ENCODE results near the gene KPTN. TPM values are rescaled to one million over a fixed set of nuclear protein-coding genes. Genes with fewer than 3 reads are reported as not detected.
A peak's percentile ranks its signal among the peaks of the same experiment; 100 is the strongest.

KPTN gene
- total and polyA plus RNA-seq, 2 of the 13 experiments (the other 11 are each of a cell fraction or from before 2014, with no cell fraction given): 9.1 to 13.3 TPM

DNA sequence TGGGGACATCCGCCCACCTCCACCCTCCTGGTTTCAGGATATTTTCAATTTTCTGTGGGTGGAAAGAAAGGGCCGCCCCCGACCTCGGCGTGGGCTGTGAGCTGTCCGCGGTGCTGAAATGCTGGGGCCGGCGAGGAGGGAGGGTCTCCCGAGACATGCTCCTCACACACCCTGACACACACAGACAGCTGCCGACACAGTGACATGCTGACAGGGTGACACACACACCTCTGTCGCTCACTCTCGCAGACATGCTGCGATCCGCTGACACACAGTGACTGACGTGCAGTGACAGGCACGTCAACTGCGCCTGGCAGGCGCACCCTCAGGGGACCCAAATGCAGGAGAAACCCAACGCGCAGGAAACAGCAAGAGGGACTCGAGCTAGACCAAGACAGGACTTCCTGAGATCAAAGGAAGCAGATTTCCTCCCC, 39.6 kb downstream of the KPTN start (continued):
- TF ChIP-seq, protein P1, sequence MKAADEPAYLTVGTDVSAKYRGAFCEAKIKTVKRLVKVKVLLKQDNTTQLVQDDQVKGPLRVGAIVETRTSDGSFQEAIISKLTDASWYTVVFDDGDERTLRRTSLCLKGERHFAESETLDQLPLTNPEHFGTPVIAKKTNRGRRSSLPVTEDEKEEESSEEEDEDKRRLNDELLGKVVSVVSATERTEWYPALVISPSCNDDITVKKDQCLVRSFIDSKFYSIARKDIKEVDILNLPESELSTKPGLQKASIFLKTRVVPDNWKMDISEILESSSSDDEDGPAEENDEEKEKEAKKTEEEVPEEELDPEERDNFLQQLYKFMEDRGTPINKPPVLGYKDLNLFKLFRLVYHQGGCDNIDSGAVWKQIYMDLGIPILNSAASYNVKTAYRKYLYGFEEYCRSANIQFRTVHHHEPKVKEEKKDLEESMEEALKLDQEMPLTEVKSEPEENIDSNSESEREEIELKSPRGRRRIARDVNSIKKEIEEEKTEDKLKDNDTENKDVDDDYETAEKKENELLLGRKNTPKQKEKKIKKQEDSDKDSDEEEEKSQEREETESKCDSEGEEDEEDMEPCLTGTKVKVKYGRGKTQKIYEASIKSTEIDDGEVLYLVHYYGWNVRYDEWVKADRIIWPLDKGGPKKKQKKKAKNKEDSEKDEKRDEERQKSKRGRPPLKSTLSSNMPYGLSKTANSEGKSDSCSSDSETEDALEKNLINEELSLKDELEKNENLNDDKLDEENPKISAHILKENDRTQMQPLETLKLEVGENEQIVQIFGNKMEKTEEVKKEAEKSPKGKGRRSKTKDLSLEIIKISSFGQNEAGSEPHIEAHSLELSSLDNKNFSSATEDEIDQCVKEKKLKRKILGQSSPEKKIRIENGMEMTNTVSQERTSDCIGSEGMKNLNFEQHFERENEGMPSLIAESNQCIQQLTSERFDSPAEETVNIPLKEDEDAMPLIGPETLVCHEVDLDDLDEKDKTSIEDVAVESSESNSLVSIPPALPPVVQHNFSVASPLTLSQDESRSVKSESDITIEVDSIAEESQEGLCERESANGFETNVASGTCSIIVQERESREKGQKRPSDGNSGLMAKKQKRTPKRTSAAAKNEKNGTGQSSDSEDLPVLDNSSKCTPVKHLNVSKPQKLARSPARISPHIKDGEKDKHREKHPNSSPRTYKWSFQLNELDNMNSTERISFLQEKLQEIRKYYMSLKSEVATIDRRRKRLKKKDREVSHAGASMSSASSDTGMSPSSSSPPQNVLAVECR (CRISPR knock-in tag; IDR thresholded peaks at IDR 0.05; ENCODE audit: borderline replicate concordance): peak; percentile 22; the same call in 1 of the 2 replicates
- TF ChIP-seq FOSL2 (CRISPR knock-in tag; IDR thresholded peaks at IDR 0.05) (0 out of 2 replicates have a peak, but pooled peaks have one; percentile 20), NFYB (CRISPR knock-in tag; IDR thresholded peaks at IDR 0.05) (no peak), ETV5 (CRISPR knock-in tag; IDR thresholded peaks at IDR 0.05; ENCODE audit: borderline replicate concordance) (no peak), PHF5A (CRISPR knock-in tag; IDR thresholded peaks at IDR 0.05; ENCODE audit: low read depth, unreplicated experiment) (no peak), TCF12 (IDR thresholded peaks at IDR 0.05) (no peak), TCF12 (CRISPR knock-in tag; IDR thresholded peaks at IDR 0.05) (no peak), CHCHD3 (CRISPR knock-in tag; IDR thresholded peaks at IDR 0.05) (no peak), IKZF4 (CRISPR knock-in tag; IDR thresholded peaks at IDR 0.05; ENCODE audit: borderline replicate concordance, low read depth, not compliant biosample characterization) (no peak), ZKSCAN5 (CRISPR knock-in tag; IDR thresholded peaks at IDR 0.05) (no peak), MXD4 (CRISPR knock-in tag; IDR thresholded peaks at IDR 0.05) (peak; percentile 26; the same call in 1 of the 2 replicates), SMAD1 (CRISPR knock-in tag; IDR thresholded peaks at IDR 0.05; ENCODE audit: borderline replicate concordance, low read depth) (no peak), ZNF781 (CRISPR knock-in tag; IDR thresholded peaks at IDR 0.05; ENCODE audit: borderline replicate concordance, not compliant biosample characterization) (peak; percentile 26), SMAD3 (CRISPR knock-in tag; IDR thresholded peaks at IDR 0.05) (0 out of 2 replicates have a peak, but pooled peaks have one; percentile 43), JUND (CRISPR knock-in tag; IDR thresholded peaks at IDR 0.05) (0 out of 2 replicates have a peak, but pooled peaks have one; percentile 20), HOXA3 (CRISPR knock-in tag; IDR thresholded peaks at IDR 0.05) (peak; percentile 44; the same call in 1 of the 2 replicates)
- TF ChIP-seq, protein P2, sequence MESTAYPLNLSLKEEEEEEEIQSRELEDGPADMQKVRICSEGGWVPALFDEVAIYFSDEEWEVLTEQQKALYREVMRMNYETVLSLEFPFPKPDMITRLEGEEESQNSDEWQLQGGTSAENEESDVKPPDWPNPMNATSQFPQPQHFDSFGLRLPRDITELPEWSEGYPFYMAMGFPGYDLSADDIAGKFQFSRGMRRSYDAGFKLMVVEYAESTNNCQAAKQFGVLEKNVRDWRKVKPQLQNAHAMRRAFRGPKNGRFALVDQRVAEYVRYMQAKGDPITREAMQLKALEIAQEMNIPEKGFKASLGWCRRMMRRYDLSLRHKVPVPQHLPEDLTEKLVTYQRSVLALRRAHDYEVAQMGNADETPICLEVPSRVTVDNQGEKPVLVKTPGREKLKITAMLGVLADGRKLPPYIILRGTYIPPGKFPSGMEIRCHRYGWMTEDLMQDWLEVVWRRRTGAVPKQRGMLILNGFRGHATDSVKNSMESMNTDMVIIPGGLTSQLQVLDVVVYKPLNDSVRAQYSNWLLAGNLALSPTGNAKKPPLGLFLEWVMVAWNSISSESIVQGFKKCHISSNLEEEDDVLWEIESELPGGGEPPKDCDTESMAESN (CRISPR knock-in tag; conservative IDR thresholded peaks at IDR 0.05): 0 out of 2 replicates have a peak, but pooled peaks have one; percentile 72
- TF ChIP-seq, protein P3, sequence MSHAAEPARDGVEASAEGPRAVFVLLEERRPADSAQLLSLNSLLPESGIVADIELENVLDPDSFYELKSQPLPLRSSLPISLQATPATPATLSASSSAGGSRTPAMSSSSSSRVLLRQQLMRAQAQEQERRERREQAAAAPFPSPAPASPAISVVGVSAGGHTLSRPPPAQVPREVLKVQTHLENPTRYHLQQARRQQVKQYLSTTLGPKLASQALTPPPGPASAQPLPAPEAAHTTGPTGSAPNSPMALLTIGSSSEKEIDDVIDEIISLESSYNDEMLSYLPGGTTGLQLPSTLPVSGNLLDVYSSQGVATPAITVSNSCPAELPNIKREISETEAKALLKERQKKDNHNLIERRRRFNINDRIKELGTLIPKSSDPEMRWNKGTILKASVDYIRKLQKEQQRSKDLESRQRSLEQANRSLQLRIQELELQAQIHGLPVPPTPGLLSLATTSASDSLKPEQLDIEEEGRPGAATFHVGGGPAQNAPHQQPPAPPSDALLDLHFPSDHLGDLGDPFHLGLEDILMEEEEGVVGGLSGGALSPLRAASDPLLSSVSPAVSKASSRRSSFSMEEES (CRISPR knock-in tag; IDR thresholded peaks at IDR 0.05): 0 out of 2 replicates have a peak, but pooled peaks have one; percentile 15
- TF ChIP-seq, protein P4, sequence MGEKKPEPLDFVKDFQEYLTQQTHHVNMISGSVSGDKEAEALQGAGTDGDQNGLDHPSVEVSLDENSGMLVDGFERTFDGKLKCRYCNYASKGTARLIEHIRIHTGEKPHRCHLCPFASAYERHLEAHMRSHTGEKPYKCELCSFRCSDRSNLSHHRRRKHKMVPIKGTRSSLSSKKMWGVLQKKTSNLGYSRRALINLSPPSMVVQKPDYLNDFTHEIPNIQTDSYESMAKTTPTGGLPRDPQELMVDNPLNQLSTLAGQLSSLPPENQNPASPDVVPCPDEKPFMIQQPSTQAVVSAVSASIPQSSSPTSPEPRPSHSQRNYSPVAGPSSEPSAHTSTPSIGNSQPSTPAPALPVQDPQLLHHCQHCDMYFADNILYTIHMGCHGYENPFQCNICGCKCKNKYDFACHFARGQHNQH (CRISPR knock-in tag; IDR thresholded peaks at IDR 0.05): 0 out of 2 replicates have a peak, but pooled peaks have one; percentile 22
- TF ChIP-seq, protein P5, sequence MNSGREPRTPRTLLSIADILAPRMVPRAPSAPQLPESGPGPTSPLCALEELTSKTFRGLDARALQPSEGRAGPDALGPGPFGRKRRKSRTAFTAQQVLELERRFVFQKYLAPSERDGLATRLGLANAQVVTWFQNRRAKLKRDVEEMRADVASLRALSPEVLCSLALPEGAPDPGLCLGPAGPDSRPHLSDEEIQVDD (CRISPR knock-in tag; IDR thresholded peaks at IDR 0.05; ENCODE audit: borderline replicate concordance): no peak
